Stimulated activated CD8-positive, alpha-beta memory T cell treated with anti-CD3 and anti-CD28 coated beads, Interleukin-4, amount 100 ng/mL, for 48 hours (primary cell): ENCODE data around the gene MAST4.

Source experiments
- DNase-seq: peaks from one replicate; pipeline ENCODE4 v3.0.0-alpha.2; 2020

Gene MAST4

DNA sequence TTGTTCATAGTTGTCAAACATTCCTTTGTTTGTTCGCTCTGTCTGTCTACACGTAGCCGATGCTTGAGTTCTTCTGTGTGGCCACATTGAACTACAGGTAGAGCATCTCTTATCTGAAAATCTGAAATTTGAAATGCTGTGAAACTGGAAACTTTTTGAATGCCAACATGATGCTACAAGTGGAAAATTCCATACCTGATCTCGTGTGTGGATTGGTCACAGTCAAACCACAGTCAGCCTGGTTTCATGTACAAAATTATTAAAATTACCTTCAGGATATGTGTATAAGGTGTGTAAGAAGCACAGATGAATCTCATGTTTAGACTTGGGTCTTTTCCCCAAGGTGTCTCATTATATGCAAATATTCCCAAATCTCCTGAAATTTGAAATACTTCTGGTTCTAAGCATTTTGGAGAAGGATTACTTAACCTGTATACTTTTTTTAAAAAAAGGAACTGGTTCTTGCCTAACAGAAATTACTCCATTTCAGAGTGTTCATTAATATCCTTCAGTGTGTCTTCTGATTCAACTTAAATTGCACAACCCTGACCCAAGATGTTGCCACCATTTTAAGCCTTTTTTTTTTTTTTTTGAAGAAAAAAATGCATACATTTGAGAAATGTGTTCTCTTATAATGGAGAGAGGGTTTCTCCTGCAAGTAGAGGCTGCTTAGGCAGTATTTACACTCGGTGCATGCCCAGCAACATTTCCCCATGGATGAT is 254.3 kb downstream of the MAST4 start:
- DNase-seq: no peak

DNA sequence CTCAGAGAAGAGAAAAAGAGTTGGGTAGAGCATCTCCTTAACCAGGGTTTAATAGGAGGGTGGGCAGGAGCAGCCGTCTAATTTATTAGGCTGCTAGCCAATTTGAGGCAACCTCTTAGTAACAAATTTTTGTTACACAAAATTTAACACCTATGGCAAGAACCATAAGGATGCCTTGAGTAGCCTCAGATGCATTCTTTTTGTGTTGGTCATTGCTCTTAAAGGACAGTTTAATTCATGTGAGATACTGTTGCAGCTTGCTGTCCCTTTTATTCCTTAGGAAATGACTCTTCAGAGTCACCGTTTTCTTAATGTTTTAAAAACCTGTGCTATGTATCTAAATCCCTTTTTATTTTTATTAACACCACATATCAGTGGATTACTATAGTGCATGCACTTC is 255.1 kb downstream of the MAST4 start:
- no peak for DNase-seq

DNA sequence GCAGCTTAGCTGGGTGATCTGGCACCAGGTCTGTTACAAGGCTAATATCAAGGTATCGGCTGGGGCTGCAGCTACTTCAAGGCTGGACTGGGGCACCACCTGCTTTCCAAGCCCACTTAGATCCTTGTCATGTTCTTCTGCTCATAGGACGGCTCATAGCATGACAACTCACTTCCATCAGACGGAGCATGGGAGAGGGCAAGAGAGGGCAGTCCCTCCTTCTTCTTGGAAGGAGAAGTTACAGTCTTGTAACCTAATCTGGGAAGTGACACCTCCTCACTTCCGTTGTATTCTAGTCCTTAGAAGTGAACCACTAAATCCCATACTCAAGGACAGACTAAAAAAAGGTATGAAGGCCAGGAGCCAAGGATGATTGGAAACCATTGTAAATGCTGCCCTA is 258.2 kb downstream of the MAST4 start:
- DNase-seq: no peak

DNA sequence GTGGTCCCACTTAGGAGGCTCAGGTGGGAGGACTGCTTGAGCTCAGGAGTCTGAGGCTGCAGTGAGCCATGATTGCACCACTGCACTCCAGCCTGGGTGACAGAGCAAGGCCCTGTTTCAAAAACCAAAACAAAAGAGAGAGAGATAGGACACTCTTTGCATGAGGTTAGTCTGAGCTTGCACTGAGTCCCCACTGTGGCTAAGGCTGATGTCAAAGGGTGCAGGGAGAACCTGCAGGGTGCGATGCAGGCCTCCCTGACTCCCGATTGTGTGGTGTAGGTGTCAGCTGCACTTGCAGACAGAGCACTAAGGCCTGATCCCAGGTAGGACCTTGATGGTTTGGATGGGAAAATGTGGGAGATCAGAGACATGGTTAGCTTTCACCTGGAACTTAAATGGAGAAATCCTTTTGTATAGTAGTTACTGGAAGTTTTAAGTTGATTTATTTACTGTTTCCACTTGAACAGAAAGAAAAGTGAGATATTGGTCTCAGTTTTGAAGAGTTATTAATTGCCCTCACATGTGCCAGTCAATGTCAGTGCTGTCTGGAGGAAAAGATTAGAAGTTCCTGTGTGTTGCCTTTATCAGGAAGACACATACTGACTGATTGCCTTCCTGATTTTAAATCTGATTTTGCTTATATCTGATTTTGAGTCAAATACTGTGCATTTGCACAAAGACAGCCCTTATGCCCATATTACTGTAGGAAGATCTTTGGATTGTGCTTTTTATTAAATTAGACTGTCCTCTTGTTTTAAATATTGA is 260.0 kb downstream of the MAST4 start:
- no peak for DNase-seq

DNA sequence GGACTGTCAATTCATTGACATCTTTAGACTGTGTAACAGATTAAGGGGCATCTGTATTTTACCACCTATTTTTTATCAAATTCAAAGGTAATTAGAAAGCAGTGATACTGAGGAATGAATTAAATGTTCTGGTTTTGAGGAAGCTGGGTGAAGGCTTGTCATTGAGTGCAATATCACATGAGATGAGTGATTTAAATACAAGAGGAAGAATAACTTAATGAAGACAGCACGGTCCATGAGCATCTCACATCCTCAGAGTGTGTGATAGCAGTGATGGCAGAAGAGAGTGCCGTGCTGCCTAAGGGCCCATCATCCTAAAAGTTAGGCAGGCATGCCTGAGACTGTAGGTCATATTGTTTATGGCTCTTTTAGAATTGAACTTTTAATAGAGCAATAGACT is 263.3 kb downstream of the MAST4 start:
- no peak for DNase-seq

DNA sequence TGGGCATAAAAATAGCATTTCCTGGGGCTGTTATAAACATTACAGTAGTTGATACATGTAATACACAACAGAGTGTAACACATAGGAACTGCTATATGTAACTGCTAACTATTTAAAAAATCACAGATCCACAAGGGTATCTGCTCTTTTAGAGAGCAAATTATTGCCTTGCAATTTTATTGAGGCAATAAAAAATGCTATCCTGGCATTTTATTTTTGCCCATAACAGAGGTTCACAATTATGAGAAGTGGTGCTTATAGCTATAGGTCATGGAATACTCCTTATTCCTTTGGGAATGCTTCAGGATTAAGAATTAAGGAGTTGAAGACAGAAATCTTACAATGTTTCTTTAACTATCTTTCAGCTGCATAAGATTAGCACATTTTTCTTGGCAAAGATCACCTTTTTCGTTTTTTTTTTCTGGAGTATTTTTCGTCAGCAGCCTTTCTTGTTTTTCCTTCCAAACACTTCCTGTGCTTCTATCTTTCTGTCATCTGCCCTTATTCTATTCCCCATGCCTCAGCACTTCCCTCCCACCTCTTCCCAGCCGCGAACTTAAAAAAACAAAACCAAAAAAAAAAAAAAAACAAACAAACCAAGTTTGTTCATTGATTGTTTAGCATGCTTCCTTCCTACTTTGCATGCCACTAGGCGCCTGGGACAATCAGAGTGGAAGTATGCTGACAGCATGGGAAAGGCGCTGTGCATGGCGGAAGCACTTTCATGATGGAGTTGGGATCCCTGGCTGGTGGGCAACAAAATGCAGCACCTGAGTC is 264.2 kb downstream of the MAST4 start:
- no peak for DNase-seq

DNA sequence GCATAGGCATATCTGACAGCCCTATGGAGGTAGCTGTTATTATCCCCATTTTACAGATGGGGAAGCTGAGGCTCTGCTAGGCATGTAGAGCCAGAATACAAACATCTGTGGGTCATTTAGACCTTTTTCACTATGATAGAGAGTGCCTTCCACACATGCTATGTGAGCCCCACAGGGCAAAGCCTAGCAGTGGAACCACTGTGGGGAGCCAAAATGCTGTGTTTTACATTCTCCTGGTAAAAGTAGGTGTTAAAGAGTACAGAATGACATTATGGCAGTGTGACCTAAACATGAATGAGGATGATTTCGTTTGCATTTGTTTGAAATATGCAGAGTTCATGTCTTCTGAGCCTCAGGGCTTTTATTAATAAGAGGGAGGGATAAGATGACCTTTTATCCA is 265.2 kb downstream of the MAST4 start:
- no peak for DNase-seq

DNA sequence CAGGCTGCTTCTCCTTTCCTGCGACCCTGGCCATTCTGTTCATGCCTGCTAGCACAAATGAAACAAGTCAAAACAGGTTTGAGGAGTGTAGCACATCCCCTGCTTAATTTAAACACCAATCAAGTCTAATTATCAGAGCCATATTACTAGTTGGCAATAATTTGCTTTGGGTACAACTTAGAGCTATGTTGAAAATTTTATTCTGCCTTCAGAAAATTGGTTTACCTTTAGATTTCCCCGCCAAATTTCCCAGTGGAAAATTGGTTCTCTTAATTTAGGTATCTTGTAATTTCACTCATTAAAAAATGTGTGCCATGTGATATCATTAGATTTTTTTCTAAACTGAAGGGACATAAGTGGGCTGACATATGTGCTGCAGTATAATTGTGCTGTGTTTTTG is 265.8 kb downstream of the MAST4 start:
- DNase-seq: no peak

DNA sequence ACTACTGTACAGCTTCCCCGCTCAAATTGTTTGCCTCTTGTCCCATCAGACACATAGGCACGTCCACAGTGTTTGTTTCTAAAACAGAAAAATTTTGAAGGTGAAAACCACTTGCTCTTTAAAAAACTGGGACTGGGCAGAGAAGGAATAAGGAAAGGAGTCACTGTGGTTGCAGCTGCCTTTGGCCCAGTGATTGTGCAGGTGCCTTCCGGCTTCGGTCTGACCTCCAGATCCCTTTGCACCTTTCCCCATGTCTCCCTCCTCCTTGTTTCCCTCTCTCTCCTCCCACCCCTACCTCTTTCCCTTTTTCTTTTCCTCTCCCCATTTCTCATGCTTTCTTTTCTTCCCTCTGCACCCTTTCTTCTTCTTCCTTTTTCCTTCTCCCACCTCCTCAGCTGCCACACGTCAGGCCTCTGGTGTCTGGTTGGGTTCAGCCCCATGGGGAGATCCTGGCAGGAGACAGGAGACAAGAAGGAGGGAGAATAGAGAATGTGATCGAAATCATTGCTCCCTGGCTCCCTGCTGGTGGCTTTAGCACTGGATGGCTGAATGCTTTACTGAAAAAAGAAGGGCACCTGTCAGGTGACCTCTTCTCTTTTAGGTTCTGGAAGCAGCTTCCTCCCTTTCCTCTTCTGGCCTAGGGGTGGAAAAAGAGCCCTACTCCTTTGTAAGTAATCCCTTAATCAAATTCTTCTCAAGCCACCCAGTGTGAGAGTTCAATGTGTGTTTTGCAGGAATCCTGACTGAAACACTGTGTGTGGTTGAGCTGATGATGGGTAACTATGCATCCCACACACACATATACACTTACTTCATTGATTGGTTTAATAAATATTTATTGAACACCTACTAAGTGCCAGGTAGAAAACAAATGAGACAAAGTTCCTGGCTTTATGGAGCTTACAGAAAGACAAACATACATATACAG is 267.3 kb downstream of the MAST4 start:
- DNase-seq: no peak

DNA sequence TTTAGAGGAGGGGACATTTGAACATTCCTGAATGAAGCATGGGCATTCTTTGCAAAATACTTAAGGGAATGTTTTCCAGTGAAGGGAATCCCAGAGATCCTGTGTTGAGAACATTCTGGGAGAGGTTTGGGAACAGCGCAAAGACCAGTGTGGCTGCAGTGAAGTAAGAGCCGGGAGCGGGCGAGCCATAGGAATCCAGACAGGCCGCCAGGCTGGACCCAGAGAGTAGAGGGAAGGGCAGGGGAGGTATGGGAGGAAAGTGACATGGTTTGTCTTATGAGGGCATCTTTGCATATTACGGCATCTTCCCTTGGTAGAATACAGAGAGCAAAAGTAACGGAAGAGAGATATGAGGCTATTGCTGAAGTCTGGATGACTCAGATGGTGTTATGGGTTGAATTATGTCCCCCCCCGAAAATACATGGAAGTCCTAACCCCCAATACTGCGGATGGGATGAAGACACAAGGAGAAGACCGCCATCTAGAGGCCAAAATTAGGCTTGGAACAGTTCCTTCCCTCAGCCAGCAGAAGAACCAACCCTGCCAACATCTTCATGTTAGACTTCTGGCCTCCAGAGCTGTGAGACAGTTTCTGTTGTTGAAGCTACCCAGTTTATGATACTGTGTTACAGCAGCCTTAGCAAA is 268.2 kb downstream of the MAST4 start:
- DNase-seq: peak; percentile 44

DNA sequence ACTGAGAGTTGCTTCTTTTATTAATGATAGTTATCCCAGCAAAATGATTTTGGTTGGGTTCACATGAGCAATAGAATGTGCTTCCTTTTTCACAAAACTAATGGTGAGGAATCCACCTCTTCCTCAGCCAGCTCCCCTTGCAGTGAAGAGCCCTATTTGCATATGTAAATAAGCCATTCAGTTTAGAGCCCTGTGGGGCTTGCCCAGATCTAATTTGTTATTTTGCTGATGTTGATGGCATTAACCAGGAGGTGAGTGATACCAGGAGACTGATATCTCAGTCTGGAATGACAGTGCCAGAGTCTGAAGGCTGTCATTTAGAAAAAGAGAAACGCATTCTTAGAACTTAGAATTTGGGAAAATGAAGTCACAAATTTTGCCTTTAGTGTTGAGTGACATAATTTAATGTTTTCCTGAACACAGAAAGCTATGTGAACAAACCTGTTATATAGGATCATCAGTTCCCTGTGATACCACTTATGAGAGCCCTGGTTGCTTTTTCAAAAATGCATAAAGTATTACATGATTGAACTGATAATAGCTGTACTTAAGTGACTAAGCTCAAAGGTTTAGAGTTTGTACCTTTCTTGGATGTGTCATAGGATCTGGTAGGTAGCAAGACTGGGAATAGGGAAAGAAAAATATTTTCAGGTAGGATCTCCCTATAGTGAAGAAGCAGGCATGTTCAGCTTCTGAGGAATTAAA is 271.6 kb downstream of the MAST4 start:
- no peak for DNase-seq

DNA sequence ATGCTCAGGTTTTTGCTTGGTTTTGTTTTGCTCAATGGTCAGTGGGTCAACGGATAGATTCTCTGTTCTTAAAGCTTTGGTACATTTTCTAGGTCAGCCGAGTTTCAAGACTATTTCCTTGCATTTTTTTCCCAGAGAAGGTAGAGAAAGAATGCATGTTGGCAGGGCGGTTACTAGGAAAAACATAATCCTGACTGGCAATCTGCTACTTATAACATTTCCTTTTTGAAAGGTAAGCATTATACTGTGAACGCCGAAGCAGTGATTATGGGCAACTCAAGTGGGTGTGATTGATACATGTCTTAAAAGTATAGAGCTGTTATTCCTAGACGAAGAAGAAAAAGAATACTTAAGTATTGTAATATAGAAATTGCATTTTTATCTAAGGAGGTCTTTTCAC is 273.2 kb downstream of the MAST4 start:
- DNase-seq: no peak

DNA sequence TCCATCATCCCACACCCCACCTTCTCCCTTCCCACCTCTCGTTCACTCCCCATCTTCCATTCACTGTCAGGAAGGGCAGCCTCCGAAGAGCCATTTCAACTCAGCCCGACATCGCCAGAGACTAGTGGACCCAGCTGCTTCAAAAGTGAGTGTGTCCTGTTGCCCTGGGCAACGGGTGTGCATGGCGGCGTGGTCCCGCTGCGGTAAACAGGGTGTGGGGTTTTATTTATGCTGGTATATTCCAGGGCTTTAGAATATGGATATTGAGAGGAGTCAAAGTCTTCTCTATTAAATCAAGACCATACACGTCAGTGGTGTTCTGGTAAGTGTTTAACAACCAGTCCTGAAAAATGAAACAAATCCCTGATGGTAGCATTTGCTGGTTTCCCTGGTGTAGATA is 274.5 kb downstream of the MAST4 start:
- DNase-seq: no peak

DNA sequence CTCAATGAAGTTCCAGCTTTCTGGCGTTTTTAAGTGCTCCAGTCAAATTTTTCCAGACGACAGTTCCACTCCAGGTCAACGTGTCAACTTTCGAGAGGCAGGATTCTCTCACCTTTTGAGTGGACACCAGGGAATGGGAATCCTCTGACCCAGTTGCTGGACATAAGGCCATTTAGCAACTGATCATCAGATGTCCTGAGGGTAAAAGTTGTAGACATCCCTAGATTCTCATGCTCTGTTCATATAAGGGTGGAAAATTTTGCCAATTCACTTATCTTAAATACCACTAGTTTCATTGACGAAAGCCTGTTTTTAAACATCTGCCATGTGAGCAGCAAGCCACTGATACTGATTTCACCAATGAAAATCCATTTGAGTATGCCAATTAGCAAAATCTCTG is 275.5 kb downstream of the MAST4 start:
- DNase-seq: no peak

DNA sequence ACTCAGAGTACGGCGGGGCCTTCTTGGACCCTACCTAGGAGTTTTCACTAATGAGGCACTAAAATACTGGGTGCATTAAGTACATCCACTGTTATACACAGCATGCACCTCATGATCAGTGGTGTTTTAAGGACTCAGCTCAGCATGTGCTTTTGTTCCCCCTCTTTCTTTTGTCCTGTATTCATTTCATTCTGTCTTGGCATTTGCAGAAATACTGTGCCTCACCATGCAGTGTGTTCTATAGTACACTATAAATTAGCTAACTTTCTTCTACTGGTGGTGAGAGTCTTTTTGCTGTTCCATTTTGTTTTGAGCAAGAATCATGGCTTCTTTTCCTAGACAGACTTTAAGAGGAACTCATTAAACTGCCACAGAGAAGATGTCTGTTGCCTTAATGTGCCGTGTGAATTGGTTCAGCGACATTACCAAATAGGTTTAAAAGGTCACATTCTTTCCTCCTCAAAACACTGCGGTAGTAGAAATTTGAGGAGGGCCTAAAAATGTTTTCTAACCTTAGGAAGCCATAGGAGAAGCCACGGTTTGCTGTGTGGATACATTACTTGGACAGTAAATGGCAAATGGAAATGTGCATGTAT is 276.6 kb downstream of the MAST4 start:
- DNase-seq: no peak

DNA sequence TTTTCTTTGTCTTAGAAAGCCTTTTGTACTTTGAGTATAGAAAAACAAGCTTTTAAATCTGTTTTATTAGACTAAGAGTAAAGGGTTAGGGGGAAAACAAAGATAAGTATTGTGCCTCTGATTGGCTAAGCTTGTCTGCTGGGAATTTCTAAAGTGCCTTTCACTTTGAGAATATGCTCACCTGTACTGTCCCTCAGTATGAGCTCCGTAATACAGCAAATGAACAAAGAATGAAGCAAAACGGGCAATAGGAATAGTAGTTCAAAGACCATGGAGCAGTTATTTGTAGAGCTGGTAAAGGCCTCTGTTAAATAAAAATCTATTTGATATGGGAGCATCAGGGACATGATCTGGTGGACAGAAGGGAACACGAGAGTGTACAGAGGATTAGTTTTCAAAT is 277.8 kb downstream of the MAST4 start:
- no peak for DNase-seq

DNA sequence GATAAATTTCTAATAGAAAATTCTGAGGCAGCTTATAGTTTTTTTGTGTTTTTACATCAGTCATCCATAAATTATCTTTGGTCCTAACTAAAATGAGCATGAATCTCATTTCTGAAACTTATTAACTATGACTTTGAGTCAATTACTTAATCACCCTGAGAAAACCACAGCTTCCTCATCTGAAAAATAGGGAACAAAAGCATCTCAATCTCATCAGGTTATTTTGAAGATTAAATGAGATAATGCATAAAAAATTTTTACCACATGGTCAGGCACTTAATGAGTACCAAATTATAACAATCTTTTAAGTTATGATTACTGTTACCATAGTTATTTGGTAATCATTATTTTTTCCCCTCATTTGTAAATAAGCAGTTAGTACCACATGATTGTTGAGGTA is 279.1 kb downstream of the MAST4 start:
- no peak for DNase-seq

DNA sequence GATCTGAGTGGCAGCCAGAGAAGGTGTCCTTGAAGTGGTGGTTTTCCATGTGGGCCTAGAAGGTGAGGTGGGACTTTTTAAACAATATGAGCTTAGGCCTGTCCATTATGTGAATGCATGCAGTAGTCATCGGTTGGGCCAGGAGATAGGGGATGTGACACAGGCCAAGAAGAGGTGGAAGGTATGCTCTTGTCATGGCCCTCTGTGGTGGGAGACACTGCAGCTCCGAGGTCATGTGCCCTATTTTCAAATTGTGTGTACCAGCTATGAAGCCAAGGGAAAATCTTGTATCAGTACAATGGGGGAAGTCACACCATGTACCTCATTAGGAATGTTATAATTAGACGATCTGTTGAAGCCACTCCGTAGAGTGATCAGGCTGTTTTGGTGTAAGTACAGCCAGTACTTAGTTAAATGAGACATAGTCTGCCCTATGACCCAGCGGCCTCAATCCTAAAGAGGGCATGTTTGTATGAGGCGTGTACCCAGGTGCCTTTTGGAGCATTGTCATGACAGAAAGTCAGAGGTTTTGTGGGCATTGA is 280.1 kb downstream of the MAST4 start:
- no peak for DNase-seq

DNA sequence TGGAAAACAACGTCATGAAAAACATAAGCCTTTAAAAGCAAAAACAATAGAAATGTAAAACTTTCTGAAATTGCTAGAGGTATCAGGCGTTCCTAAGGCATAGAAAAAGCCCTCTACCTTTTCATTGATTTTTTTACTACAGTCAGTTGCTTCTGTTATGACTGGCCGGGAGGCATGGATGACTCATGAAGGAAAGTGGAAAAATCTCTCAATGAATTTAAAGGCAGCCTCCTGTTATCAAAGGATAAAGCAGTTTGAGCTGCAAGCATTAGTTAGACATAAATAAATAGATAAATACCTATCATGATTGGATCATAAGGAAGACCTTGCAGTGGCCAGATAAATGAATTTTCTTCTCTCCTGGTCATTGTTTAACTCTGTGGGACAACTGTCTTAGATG is 281.6 kb downstream of the MAST4 start:
- no peak for DNase-seq

DNA sequence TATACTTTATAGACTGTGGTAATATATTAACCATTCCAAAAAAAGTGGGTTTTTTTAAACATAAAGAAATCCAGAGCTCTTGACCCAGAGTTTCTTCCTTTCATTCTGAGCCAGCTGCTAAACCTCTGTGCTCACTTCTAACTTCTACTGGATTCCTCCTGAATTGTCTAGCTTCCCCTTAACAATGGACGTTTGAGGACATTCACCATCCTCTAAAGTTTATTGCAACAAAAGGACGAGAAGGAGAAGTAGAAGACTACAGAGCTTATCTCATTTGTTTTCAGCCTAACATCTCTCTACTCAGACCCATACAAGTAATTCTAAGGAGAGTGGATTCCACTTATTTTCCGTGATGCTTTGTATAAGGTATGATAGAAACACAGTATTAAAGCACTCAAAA is 284.2 kb downstream of the MAST4 start:
- DNase-seq: no peak
